HG03354 (cell line): Measurements from ENCODE around the gene SLCO4A1.

Experiments
- ATAC-seq: cut with Tn5 transposase; IDR thresholded peaks from one replicate; pipeline ENCODE4 v1.9.1; 2021; ENCODE audit warnings: mild to moderate bottlenecking; ENCODE audit not compliant: unreplicated experiment, poor library complexity, severe bottlenecking

SLCO4A1 gene

GRCh38 chr20:62659488-62660239 is 17.4 kb downstream of the SLCO4A1 start:
- no peak for ATAC-seq

GRCh38 chr20:62660240-62660615 is 17.9 kb downstream of the SLCO4A1 start:
- ATAC-seq = no peak

GRCh38 chr20:62660768-62661167 is 18.5 kb downstream of the SLCO4A1 start:
- ATAC-seq = no peak

- no peak for ATAC-seq
These were observed 19.3 kb downstream of the SLCO4A1 start for GRCh38 chr20:62661647-62662046.

- ATAC-seq = no peak
These were observed 20.1 kb downstream of the SLCO4A1 start for GRCh38 chr20:62662422-62662821.

- ATAC-seq = no peak
These were observed 21.1 kb downstream of the SLCO4A1 start for GRCh38 chr20:62663145-62664018.

- ATAC-seq = no peak
These were observed 22.0 kb downstream of the SLCO4A1 start for GRCh38 chr20:62664019-62664971.

- no peak for ATAC-seq
These were observed 23.0 kb downstream of the SLCO4A1 start for GRCh38 chr20:62665153-62665754.

- no peak for ATAC-seq
These were observed 23.8 kb downstream of the SLCO4A1 start for GRCh38 chr20:62665826-62666735.

GRCh38 chr20:62666736-62667529 is 24.6 kb downstream of the SLCO4A1 start:
- ATAC-seq = no peak

GRCh38 chr20:62667530-62668440 is 25.5 kb downstream of the SLCO4A1 start:
- no peak for ATAC-seq

GRCh38 chr20:62668441-62669027 is 26.2 kb downstream of the SLCO4A1 start:
- no peak for ATAC-seq

GRCh38 chr20:62669249-62669648 is 26.9 kb downstream of the SLCO4A1 start:
- no peak for ATAC-seq

- ATAC-seq = no peak
These were observed 27.9 kb downstream of the SLCO4A1 start for GRCh38 chr20:62670156-62670555.

- no peak for ATAC-seq
These were observed 28.7 kb downstream of the SLCO4A1 start for GRCh38 chr20:62670998-62671397.

GRCh38 chr20:62671765-62672164 is 29.5 kb downstream of the SLCO4A1 start:
- no peak for ATAC-seq
